ENCODE results near the gene DNAI2.

DNAI2 gene

DNA sequence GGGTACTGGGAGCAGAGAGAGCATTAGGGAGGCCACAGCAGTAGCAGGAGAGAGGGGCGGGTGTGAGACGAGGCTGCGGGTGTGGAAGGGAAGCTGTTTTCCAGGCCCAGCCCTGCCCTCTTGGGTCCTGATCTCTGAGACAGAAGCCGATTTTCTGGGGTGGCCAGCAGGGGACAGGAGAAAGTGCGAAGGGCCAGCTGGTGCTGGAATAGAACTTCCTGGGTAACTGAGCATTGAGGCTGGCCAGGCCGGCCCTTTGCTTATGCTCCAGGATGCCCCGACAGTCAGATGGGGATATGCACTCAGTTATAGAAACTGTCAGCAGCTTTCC, 86.8 kb downstream of the DNAI2 start:
- DNase-seq (ENCODE audit: low read depth in 1 of 2, low spot score in 1 of 2), result no peak

DNA sequence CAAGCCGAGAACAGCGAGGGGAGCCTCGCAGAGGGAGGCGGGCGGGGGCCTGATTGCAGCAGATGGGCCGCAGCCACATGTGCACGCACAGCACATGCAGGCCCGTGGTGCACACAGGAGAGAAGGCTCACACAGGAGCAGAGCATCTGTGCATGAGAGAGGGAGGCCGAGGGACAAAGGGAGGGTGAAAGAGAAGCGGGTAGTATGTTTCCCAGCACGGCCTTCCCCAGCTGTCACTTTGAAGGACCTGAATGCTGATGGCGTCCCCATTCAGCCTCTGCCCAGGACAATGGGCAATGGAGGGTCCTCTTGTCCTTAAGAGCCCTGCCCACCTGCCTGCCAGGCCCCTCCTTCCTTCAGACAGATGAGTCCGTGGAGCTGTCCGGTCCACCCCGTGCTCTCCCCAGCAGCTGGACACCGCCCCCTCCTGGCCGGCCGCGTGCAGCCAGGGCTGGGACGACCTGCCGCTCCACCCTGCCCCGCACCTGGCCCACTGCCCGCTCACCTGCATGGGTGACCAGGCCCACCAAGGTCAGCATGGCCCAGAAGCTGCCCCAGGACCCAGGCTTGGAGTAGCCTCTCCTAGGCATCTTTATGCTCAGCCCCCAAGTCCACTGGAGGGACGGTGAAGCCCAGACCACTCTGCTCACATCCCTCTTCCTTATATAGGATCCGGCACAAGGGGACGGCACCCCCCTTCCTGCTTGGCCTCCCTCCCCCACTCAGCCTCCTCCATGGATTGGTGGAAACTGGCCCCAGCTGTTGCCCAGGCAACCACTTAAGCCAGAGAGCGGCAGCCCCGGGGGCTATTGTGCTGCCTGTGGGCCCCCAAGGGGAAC, 87.4 kb downstream of the DNAI2 start, which contains the start of gene BTBD17:
BTBD17 (minus strand) TSS at position 639 of the 839 bp plus-strand sequence; CDS start at position 590, 49 bp downstream.
- DNase-seq (ENCODE audit: low read depth in 1 of 2, low spot score in 1 of 2), result no peak

DNA sequence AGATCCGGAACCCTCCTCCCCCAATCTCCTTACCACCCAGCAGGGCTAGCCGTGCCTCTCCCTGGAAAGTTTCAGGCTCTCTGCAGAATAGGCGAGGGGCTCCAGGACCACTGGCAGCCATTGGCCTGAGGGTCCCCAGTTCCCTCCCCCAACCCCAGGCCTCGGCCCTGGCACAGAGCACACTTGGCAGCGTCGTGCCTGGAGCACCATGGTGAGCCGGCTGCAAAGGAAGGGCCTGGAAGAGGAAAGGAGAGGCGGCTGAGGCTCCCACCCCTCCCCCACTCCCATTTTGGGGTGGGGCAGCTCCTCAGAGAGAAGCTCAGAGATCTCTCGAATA, 88.0 kb downstream of the DNAI2 start:
- DNase-seq (ENCODE audit: low read depth in 1 of 2, low spot score in 1 of 2), result no peak

DNA sequence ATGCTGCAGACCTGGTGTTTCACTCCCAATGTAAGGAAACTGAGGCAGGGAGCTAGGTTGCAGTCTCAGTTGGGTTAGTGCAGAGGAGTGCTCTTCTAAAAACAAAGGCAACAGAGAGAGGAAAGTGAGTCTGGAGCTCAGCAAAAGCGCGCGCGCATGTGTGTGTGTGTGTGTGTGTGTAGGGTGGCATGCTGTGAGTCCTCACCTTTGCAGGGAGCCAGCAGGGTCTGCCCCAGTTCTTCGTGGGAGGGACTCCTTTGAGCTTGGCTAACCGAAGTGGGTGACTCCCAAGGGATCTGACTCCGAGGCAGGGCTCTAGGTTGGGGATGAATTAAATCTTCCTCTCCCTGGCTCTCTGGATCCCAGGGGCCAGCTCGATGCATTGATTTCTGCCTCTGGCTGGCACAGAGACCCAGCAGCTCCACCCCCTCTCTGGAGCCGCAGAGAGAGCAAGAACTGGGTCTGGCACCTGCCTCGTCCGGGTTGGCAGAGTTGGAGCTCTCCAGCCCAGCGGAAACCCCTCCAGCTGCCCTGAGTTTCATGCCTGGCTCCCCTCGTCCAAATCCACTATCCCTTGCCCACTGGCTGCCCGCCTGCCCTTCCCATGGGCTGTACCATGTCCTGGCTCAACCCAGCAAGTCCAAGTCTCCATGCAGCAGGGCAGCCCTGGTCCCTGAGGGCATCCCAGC, 88.9 kb downstream of the DNAI2 start:
- no peak for DNase-seq (ENCODE audit: low read depth in 1 of 2, low spot score in 1 of 2)
